ENCODE results near the gene NSRP1. TPM values are rescaled to one million over a fixed set of nuclear protein-coding genes. Genes with fewer than 3 reads are reported as not detected.
"Not testable (repeated sequence)": the region's sequence is repeated elsewhere in the genome, so short reads cannot be mapped to it uniquely, and the experiment has no call there.

The NSRP1 gene
- total and polyA plus RNA-seq, 7 donors, result 13.6 to 32.7 (median 19.4) TPM

DNA sequence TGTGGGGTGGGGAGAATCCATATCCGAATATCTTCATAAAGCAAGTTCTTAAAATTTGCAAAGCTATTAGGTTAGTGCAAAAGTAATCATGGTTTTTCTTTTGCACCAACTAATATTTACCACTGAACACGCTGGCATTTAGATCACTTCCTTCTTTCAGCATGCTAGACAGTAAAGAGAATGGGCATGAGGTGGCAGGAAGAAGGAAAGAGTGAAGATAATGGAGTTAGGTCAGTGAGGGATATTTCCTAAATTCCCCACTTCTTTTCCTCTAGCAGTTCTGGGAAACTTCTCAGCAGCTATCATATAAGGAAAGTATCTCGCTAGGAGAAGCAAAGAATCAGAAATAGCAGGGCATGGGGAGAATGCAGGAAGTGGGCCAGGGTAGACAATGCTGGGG, 79.9 kb downstream of the NSRP1 start:
- H3K27ac ChIP-seq, result no peak overlapping the region
- no peaks in the 10 kb centered on the region for H3K4me1 ChIP-seq
- TF ChIP-seq, protein P1, sequence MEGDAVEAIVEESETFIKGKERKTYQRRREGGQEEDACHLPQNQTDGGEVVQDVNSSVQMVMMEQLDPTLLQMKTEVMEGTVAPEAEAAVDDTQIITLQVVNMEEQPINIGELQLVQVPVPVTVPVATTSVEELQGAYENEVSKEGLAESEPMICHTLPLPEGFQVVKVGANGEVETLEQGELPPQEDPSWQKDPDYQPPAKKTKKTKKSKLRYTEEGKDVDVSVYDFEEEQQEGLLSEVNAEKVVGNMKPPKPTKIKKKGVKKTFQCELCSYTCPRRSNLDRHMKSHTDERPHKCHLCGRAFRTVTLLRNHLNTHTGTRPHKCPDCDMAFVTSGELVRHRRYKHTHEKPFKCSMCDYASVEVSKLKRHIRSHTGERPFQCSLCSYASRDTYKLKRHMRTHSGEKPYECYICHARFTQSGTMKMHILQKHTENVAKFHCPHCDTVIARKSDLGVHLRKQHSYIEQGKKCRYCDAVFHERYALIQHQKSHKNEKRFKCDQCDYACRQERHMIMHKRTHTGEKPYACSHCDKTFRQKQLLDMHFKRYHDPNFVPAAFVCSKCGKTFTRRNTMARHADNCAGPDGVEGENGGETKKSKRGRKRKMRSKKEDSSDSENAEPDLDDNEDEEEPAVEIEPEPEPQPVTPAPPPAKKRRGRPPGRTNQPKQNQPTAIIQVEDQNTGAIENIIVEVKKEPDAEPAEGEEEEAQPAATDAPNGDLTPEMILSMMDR (IDR thresholded peaks at IDR 0.05), result no peak
- no peaks in the 10 kb centered on the region for H3K36me3 ChIP-seq (ENCODE audit: insufficient read depth in 1 of 2, low read depth in 1 of 2)
- ATAC-seq (no peak), DNase-seq (no peak)
- WGBS, 3 donors, result 66 to 73% (median 67%) methylated on average over 3 of the region's 3 CpGs
- H3K9me3 ChIP-seq, result no peaks in the 10 kb centered on the region
- H3K4me3 ChIP-seq, result no peak overlapping the region
- intact Hi-C loops (cut with DNase I), result no loop called here
- peaks cover 0 to 2% (median 0%) of the 10 kb centered on the region in 3 donors for H3K27me3 ChIP-seq (ENCODE audit: insufficient read depth in 3 of 3, low read length in 2 of 3)

DNA sequence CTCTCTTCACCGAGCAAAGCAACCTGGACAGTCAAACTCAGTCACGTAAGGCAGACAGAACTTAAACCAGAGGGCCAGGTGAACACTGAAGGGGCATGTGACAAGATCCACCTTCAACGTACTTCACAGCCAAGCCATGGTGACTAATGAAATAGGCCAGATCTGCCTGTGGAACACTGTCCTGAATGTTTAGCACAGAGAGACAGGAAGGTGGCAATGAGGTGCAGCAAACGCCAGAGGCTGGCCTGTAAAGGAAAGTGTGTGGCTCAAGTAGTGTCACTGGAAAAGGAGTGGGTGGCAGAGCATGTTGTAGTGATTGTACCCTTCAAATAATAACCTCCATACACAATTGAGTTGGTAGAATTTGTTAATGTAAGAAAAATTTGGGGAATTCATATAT, 80.8 kb downstream of the NSRP1 start:
- H3K4me3 ChIP-seq, result no peak overlapping the region
- peaks cover 0 to 2% (median 0%) of the 10 kb centered on the region in 3 donors for H3K27me3 ChIP-seq (ENCODE audit: insufficient read depth in 3 of 3, low read length in 2 of 3)
- no peaks in the 10 kb centered on the region for H3K36me3 ChIP-seq (ENCODE audit: insufficient read depth in 1 of 2, low read depth in 1 of 2)
- intact Hi-C loops (cut with DNase I), result no loop called here
- H3K27ac ChIP-seq, result no peak overlapping the region
- DNase-seq, result no peak
- H3K4me1 ChIP-seq, result no peaks in the 10 kb centered on the region
- no peak for ATAC-seq
- 80 to 83% (median 82%) methylated on average over 4 of the region's 4 CpGs for WGBS, 3 donors
- TF ChIP-seq, protein P1 (IDR thresholded peaks at IDR 0.05), result no peak
- no peaks in the 10 kb centered on the region for H3K9me3 ChIP-seq

DNA sequence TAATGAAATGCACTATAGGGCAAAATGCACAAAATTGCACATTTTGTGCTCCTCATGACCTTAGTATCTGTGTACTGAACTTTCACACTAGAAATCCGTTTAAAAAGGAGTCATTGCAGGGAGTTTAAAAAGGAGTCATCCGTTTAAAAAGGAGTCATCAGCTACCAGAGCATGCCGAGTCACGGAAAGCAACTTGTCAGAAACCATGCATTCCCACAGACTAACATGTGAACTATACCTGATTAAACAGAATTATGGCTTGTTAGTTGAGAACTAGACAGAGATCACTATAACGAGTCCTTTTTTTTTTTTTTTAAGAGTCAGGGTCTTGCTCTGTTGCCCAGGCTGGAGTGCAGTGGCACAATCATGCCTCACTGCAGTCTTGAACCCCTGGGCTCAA, 83.0 kb downstream of the NSRP1 start:
- Histone ChIP-seq H3K27ac (no peak overlapping the region), H3K4me1 (no peaks in the 10 kb centered on the region), H3K9me3 (no peaks in the 10 kb centered on the region), H3K4me3 (no peak overlapping the region), H3K36me3 (ENCODE audit: insufficient read depth in 1 of 2, low read depth in 1 of 2) (no peaks in the 10 kb centered on the region), H3K27me3 (ENCODE audit: insufficient read depth in 3 of 3, low read length in 2 of 3) (peaks cover 0 to 2% (median 0%) of the 10 kb centered on the region in 3 donors)
- DNase-seq, result no peak
- TF ChIP-seq, protein P1 (IDR thresholded peaks at IDR 0.05), result no peak
- intact Hi-C loops (cut with DNase I), result no loop called here
- ATAC-seq, result no peak
- 75 to 85% (median 80%) methylated on average over 5 of the region's 5 CpGs for WGBS, 3 donors

GRCh38 chr17:30200106-30200505, 83.5 kb downstream of the NSRP1 start:
- H3K9me3 ChIP-seq, result no peaks in the 10 kb centered on the region
- H3K4me1 ChIP-seq, result no peaks in the 10 kb centered on the region
- TF ChIP-seq, protein P1 (IDR thresholded peaks at IDR 0.05), result no peak
- peaks cover 0 to 2% (median 0%) of the 10 kb centered on the region in 3 donors for H3K27me3 ChIP-seq (ENCODE audit: insufficient read depth in 3 of 3, low read length in 2 of 3)
- intact Hi-C loops (cut with DNase I), result no loop called here
- no peak overlapping the region for H3K4me3 ChIP-seq
- DNase-seq (no peak), ATAC-seq (no peak)
- 74 to 82% (median 76%) methylated on average over 10 of the region's 10 CpGs for WGBS, 3 donors
- no peak overlapping the region for H3K27ac ChIP-seq
- no peaks in the 10 kb centered on the region for H3K36me3 ChIP-seq (ENCODE audit: insufficient read depth in 1 of 2, low read depth in 1 of 2)

GRCh38 chr17:30200656-30201055, 84.0 kb downstream of the NSRP1 start:
- H3K4me3 ChIP-seq; DNase-seq; intact Hi-C loops (cut with DNase I); H3K36me3 ChIP-seq (ENCODE audit: insufficient read depth in 1 of 2, low read depth in 1 of 2); H3K27ac ChIP-seq; ATAC-seq; H3K4me1 ChIP-seq; H3K27me3 ChIP-seq (ENCODE audit: insufficient read depth in 3 of 3, low read length in 2 of 3); H3K9me3 ChIP-seq: not testable (repeated sequence)
- WGBS, 3 donors, result 78 to 81% (median 79%) methylated on average over 9 of the region's 9 CpGs
